Measurements from ENCODE around the gene FBXO3. TPM values are rescaled to one million over a fixed set of nuclear protein-coding genes. Genes with fewer than 3 reads are reported as not detected.

The FBXO3 gene
- total and polyA plus RNA-seq, 9 of the 15 experiments (the other 6 are each of a cell fraction or from before 2014, with no cell fraction given) = 11.6 to 59.3 (median 29.2) TPM

GRCh38 chr11:33723238-33723881 is 51.0 kb downstream of the FBXO3 start (continued):
- TF ChIP-seq ZNF511 (CRISPR knock-in tag; IDR thresholded peaks at IDR 0.05) (no peak), ZSCAN29 (IDR thresholded peaks at IDR 0.05) (no peak), RNF2 (IDR thresholded peaks at IDR 0.05) (no peak), PCBP1 (IDR thresholded peaks at IDR 0.05; ENCODE audit: low read depth, low read length, poor library complexity, severe bottlenecking) (no peak), MEIS2 (IDR thresholded peaks at IDR 0.05; ENCODE audit: partially characterized antibody) (peak; percentile 81), RBM34 (IDR thresholded peaks at IDR 0.05; ENCODE audit: borderline replicate concordance, insufficient read depth, low read length) (no peak), FOSL1 (tag; conservative IDR thresholded peaks at IDR 0.05) (peak; percentile 94), PHF21A (IDR thresholded peaks at IDR 0.05; ENCODE audit: borderline replicate concordance, low read depth) (0 out of 2 replicates have a peak, but pooled peaks have one; percentile 32), ATF7 (IDR thresholded peaks at IDR 0.05) (peak; percentile 48; the same call in 1 of the 2 replicates), KAT8 (IDR thresholded peaks at IDR 0.05; ENCODE audit: low read depth) (no peak), ZBTB8A (IDR thresholded peaks at IDR 0.05; ENCODE audit: partially characterized antibody) (no peak), E2F4 (CRISPR knock-in tag; IDR thresholded peaks at IDR 0.05; ENCODE audit: low read depth) (no peak), SMARCE1 (IDR thresholded peaks at IDR 0.05) (peak; percentile 89), ZNF354B (CRISPR knock-in tag; IDR thresholded peaks at IDR 0.05) (no peak), ZNF232 (CRISPR knock-in tag; IDR thresholded peaks at IDR 0.05) (no peak), ZNF253 (CRISPR knock-in tag; conservative IDR thresholded peaks at IDR 0.05) (no peak), SRF (CRISPR knock-in tag; IDR thresholded peaks at IDR 0.05) (no peak), ZNF512 (tag; IDR thresholded peaks at IDR 0.05) (no peak), ZBTB26 (CRISPR knock-in tag; IDR thresholded peaks at IDR 0.05) (no peak), E2F8 (IDR thresholded peaks at IDR 0.05; ENCODE audit: low read depth, partially characterized antibody) (peak; percentile 41), ZNF134 (CRISPR knock-in tag; conservative IDR thresholded peaks at IDR 0.05) (no peak), MAFG (tag; conservative IDR thresholded peaks at IDR 0.05) (peak; percentile 84), ZNF785 (CRISPR knock-in tag; IDR thresholded peaks at IDR 0.05) (no peak)
